HEK293T (cell line): ENCODE results near the gene SCMH1.
A peak's percentile ranks its signal among the peaks of the same experiment; 100 is the strongest.
"Not testable (repeated sequence)": the region's sequence is repeated elsewhere in the genome, so short reads cannot be mapped to it uniquely, and the experiment has no call there.

ENCODE experiments used
- CTCF ChIA-PET: fragments of 350-600 bp; formaldehyde crosslinking; extraction: SDS; loops from one replicate; lab custom pipeline; 2021; ENCODE audit warnings: antibody characterized with exemption, inconsistent platforms; lab: Yijun Ruan, JAX
- POLR2A ChIA-PET: fragments of 350-600 bp; formaldehyde crosslinking; extraction: SDS; loops from one replicate; lab custom pipeline; 2020; ENCODE audit warnings: antibody characterized with exemption, inconsistent platforms; lab: Yijun Ruan, JAX
- DNase-seq: peaks from one replicate; pipeline ENCODE4 v3.0.0; 2012; ENCODE audit warnings: mixed read lengths; ENCODE audit errors: extremely low spot score
- ARNT ChIP-seq: fragments of 450-650 bp; IDR thresholded peaks from 2 replicates; pipeline ENCODE4 v1.6.1; 2017; ENCODE audit warnings: mild to moderate bottlenecking
- BHLHE40 ChIP-seq: fragments of 450-650 bp; IDR thresholded peaks from 2 replicates; pipeline ENCODE4 v1.6.1; 2016; ENCODE audit warnings: mild to moderate bottlenecking, moderate library complexity, borderline replicate concordance
- CTBP1 ChIP-seq: fragments of 450-650 bp; IDR thresholded peaks from 2 replicates; pipeline ENCODE4 v1.6.1; 2016; ENCODE audit warnings: borderline replicate concordance
- ELF4 ChIP-seq: fragments of 450-650 bp; IDR thresholded peaks from 2 replicates; pipeline ENCODE4 v1.6.1; 2017; ENCODE audit warnings: antibody characterized with exemption
- FOXA1 ChIP-seq: fragments of 450-650 bp; IDR thresholded peaks from 2 replicates; pipeline ENCODE4 v1.6.1; 2016; ENCODE audit warnings: mild to moderate bottlenecking
- FOXK2 ChIP-seq: fragments of 450-650 bp; IDR thresholded peaks from 2 replicates; pipeline ENCODE4 v1.6.1; 2016; ENCODE audit warnings: mild to moderate bottlenecking
- FOXM1 ChIP-seq: fragments of 450-650 bp; IDR thresholded peaks from 2 replicates; pipeline ENCODE4 v1.6.1; 2017; ENCODE audit warnings: mild to moderate bottlenecking, borderline replicate concordance
- HDGF ChIP-seq: fragments of 450-650 bp; IDR thresholded peaks from 2 replicates; pipeline ENCODE4 v1.6.1; 2017; ENCODE audit warnings: antibody characterized with exemption, borderline replicate concordance
- L3MBTL2 ChIP-seq: fragments of 450-650 bp; conservative IDR thresholded peaks from 2 replicates; pipeline ENCODE4 v1.6.1; 2016; ENCODE audit warnings: mild to moderate bottlenecking
- LEF1 ChIP-seq: fragments of 450-650 bp; IDR thresholded peaks from 2 replicates; pipeline ENCODE4 v1.6.1; 2017; ENCODE audit warnings: mild to moderate bottlenecking, borderline replicate concordance
- NFRKB ChIP-seq: fragments of 450-650 bp; IDR thresholded peaks from 2 replicates; pipeline ENCODE4 v1.6.1; 2016; ENCODE audit warnings: mild to moderate bottlenecking, moderate library complexity
- SP1 ChIP-seq: fragments of 450-650 bp; IDR thresholded peaks from 2 replicates; pipeline ENCODE4 v1.6.1; 2017
- SUZ12 ChIP-seq: fragments of 450-650 bp; IDR thresholded peaks from 2 replicates; pipeline ENCODE4 v1.6.1; 2016; ENCODE audit warnings: mild to moderate bottlenecking
- TARDBP ChIP-seq: fragments of 450-650 bp; IDR thresholded peaks from 2 replicates; pipeline ENCODE4 v1.6.1; 2016
- ZNF384 ChIP-seq: fragments of 450-650 bp; IDR thresholded peaks from 2 replicates; pipeline ENCODE4 v1.6.1; 2016
- TF ChIP-seq, protein P1 (sequence below): fragments of 450-650 bp; IDR thresholded peaks from 2 replicates; pipeline ENCODE4 v1.6.1; 2016

SCMH1 gene

DNA sequence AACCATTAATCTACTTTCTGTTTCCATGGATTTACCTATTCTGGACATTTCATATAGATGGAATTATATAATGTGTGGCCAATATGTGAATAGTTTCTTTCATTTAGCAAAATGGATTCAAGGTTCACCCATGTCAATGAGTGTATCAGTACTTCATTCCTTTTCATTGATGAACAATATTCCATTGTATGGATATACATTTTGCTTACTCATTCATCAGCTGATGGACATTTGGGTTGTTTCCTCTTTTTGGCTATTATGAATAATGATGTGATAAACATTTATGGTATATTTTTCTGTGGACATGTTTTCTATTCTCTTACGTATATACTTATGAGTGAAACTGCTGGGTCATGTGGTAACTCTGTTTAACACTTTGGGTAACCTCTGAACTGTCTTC lies 97.8 kb downstream of the SCMH1 start:
- ChIA-PET CTCF (no interaction called here), POLR2A (no interaction called here)
- no peak for DNase-seq
- TF ChIP-seq NFRKB (no peak), TARDBP (no peak), ARNT (no peak), SP1 (no peak), FOXK2 (no peak), BHLHE40 (no peak), FOXM1 (no peak), FOXA1 (no peak), LEF1 (no peak), ELF4 (no peak), SUZ12 (no peak), HDGF (no peak), ZNF384 (no peak)
- TF ChIP-seq, protein P1, sequence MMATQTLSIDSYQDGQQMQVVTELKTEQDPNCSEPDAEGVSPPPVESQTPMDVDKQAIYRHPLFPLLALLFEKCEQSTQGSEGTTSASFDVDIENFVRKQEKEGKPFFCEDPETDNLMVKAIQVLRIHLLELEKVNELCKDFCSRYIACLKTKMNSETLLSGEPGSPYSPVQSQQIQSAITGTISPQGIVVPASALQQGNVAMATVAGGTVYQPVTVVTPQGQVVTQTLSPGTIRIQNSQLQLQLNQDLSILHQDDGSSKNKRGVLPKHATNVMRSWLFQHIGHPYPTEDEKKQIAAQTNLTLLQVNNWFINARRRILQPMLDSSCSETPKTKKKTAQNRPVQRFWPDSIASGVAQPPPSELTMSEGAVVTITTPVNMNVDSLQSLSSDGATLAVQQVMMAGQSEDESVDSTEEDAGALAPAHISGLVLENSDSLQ, result no peak

DNA sequence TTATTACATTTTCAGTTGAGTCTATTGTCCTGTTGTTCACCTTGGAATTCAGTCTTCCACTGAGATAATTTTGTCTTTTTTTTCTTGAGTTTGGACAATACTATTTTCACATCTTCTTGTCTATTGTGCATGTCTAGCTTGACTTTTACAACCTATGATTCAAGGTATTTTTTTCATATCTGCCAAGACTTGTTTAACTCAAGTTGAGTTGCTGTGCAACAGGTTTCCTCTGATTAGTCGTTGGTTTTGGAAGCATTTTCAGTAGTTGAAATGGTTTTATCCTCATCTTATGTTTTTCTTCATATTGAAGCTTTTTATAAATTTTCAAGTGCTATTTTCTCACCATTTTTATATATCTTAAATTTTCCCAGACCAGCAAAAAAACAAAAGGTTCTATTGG lies 103.6 kb downstream of the SCMH1 start:
- ChIA-PET CTCF (interaction anchor here (0.5 to 0.7 kb wide), 2 partner anchors 15 to 63 kb away, joined by 3 read pairs; no protein-coding TSS in a partner anchor), POLR2A (no interaction called here)
- DNase-seq, result no peak
- TF ChIP-seq CTBP1, result no peak
- TF ChIP-seq ARNT, result no peak
- no peak for TF ChIP-seq FOXM1
- TF ChIP-seq SUZ12, result no peak
- TF ChIP-seq BHLHE40, result no peak
- TF ChIP-seq SP1, result no peak
- no peak for TF ChIP-seq FOXA1

DNA sequence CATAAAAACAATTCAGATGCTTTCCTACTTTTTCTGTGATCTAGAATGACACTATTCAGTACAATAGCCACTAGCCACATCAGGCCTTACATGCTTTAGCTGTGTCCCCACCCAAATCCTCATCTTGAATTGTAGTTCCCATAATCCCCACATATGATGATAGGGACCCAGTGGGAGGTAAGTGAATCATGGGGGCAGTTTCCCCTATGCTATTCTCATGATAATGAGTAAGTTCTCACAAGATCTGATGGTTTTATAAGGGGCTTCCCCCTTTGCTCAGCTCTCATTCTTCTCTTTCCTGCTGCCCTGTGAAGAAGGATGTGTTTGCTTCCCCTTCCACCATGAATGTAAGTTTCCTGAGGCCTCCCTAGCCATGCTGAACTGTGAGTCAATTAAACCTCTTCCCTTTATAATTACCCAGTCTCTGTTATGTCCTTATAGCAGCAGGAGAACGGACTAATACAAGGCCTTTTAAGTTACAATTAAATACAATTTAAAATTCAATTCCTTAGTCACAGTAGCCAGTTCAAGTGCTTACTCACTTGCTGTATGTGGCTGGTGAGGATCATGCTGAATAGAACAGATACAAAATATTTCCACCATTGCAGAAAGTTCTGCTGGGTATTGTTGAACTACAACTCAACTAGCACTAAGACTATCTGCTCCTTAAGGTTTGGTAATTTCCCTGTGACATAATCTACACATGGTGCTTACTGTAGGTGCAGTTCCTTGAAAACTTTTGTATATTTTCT lies 106.7 kb downstream of the SCMH1 start:
- TF ChIP-seq FOXK2 (no peak), NFRKB (no peak), TARDBP (no peak), ELF4 (no peak), BHLHE40 (no peak), LEF1 (no peak), ZNF384 (no peak), FOXA1 (no peak), SP1 (no peak), CTBP1 (no peak), FOXM1 (no peak), HDGF (no peak), L3MBTL2 (no peak), SUZ12 (no peak), ARNT (no peak)
- TF ChIP-seq, protein P1, result no peak
- CTCF ChIA-PET, result no interaction called here
- no peak for DNase-seq
- POLR2A ChIA-PET, result no interaction called here

GRCh38 chr1:41134325-41134724 lies 107.8 kb downstream of the SCMH1 start:
- POLR2A ChIA-PET, DNase-seq, CTCF ChIA-PET: not testable (repeated sequence)

- ChIA-PET CTCF (interaction anchor here (0.6 to 1.1 kb wide), 4 partner anchors 16 to 83 kb away, joined by 3 to 5 read pairs (median 3); no protein-coding TSS in a partner anchor), POLR2A (interaction anchor here (1.2 kb wide), 1 partner anchor 144 kb away, joined by 3 read pairs; the partner anchor contains the start of gene CTPS1)
- DNase-seq, result peak; percentile 51
- TF ChIP-seq BHLHE40, result no peak
- TF ChIP-seq, protein P1, result peak; percentile 65
- no peak for TF ChIP-seq ELF4
Observed at GRCh38 chr1:41122851-41123518, 119.1 kb downstream of the SCMH1 start.

GRCh38 chr1:41122148-41122547 lies 120.0 kb downstream of the SCMH1 start:
- TF ChIP-seq FOXK2, result no peak
- TF ChIP-seq BHLHE40, result no peak
- no peak for TF ChIP-seq NFRKB
- no peak for TF ChIP-seq SUZ12
- TF ChIP-seq TARDBP, result no peak
- TF ChIP-seq FOXM1, result no peak
- no peak for TF ChIP-seq L3MBTL2
- TF ChIP-seq ZNF384, result no peak
- no peak for TF ChIP-seq ELF4
- TF ChIP-seq HDGF, result no peak
- no peak for TF ChIP-seq ARNT
- no peak for TF ChIP-seq LEF1
- TF ChIP-seq SP1, result no peak
- TF ChIP-seq, protein P1, result no peak
- no peak for TF ChIP-seq FOXA1
- TF ChIP-seq CTBP1, result no peak
- ChIA-PET CTCF (interaction anchor here (0.6 kb wide), 1 partner anchor 21 kb away, joined by 5 read pairs; no protein-coding TSS in a partner anchor), POLR2A (no interaction called here)
- DNase-seq, result no peak
